Measurements from ENCODE around the gene CDKN2D. TPM values are rescaled to one million over a fixed set of nuclear protein-coding genes. Genes with fewer than 3 reads are reported as not detected.

The CDKN2D gene
- total and polyA plus RNA-seq, 2 of the 13 experiments (the other 11 are each of a cell fraction or from before 2014, with no cell fraction given) = 5.4 to 8.6 TPM

DNA sequence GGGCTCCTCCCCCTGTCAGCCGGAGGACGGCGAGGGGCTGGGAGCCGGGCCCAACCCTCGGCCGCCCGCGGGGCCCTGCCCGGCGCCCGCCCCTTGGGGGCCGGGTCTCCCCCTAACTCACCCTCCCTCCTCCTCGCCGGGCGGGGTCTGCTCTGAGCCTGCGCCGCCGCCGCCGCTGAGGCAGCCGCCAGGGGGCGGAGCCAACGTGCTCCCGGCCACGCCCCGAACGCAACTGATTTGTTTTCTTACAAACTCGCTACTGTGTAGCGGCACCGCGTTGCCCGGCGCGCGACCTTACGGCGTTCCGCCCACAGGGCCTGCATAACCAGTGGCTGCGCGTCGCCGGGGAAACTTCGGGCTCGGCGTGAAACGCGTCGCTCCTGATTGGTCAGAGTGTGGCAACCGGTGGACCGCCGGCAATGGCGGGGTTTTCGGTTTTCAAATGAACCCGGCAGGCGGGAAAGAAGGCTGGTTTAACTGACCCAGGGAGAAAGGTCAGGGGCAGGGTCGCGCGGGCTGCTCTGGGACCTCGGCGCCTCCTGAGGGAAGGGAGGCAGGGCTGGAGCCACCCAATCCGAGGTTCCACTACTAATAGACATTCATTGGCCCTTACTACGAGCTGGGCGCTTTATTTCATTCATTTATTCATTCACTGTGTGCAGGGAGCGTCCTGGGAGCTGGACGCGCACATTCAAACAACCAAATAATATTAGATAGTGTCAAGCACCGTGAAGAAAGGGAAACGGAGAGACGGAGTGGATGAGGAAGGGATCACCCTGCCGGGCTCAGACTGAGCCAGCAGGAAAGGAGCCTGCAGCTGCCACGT lies at the start of gene CDKN2D (continued):
- TF ChIP-seq ZNF782 (CRISPR knock-in tag; IDR thresholded peaks at IDR 0.05; ENCODE audit: borderline replicate concordance) = no peak
- peak; percentile 52; the same call in 1 of the 2 replicates for TF ChIP-seq ZNF615 (CRISPR knock-in tag; IDR thresholded peaks at IDR 0.05; ENCODE audit: borderline replicate concordance)
- TF ChIP-seq CBFB (CRISPR knock-in tag; IDR thresholded peaks at IDR 0.05) = 0 out of 2 replicates have a peak, but pooled peaks have one; percentile 16
- TF ChIP-seq PREB (CRISPR knock-in tag; IDR thresholded peaks at IDR 0.05) = no peak
- TF ChIP-seq, protein P1, sequence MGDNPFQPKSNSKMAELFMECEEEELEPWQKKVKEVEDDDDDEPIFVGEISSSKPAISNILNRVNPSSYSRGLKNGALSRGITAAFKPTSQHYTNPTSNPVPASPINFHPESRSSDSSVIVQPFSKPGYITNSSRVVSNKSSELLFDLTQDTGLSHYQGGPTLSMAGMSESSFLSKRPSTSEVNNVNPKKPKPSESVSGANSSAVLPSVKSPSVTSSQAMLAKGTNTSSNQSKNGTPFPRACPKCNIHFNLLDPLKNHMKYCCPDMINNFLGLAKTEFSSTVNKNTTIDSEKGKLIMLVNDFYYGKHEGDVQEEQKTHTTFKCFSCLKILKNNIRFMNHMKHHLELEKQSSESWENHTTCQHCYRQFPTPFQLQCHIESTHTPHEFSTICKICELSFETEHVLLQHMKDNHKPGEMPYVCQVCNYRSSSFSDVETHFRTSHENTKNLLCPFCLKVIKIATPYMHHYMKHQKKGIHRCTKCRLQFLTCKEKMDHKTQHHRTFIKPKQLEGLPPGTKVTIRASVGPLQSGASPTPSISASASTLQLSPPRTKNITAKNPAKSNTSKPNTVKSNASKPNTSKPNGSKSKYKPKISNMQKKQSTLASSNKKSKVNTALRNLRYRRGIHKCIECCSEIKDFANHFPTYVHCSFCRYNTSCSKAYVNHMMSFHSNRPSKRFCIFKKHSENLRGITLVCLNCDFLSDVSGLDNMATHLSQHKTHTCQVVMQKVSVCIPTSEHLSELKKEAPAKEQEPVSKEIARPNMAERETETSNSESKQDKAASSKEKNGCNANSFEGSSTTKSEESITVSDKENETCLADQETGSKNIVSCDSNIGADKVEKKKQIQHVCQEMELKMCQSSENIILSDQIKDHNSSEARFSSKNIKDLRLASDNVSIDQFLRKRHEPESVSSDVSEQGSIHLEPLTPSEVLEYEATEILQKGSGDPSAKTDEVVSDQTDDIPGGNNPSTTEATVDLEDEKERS (CRISPR knock-in tag; IDR thresholded peaks at IDR 0.05) = no peak
- no peak for TF ChIP-seq HINFP (CRISPR knock-in tag; IDR thresholded peaks at IDR 0.05; ENCODE audit: low read depth)
- peak; percentile 77 for TF ChIP-seq ZHX1 (CRISPR knock-in tag; IDR thresholded peaks at IDR 0.05; ENCODE audit: low read depth)
- TF ChIP-seq CREBL2 (CRISPR knock-in tag; IDR thresholded peaks at IDR 0.05; ENCODE audit: borderline replicate concordance) = no peak
- TF ChIP-seq SAP130 (CRISPR knock-in tag; IDR thresholded peaks at IDR 0.05; ENCODE audit: low read depth) = peak; percentile 99
- TF ChIP-seq ZNF143 (CRISPR knock-in tag; IDR thresholded peaks at IDR 0.05) = peak; percentile 24
- TF ChIP-seq ATRX (CRISPR knock-in tag; IDR thresholded peaks at IDR 0.05; ENCODE audit: borderline replicate concordance) = no peak
- TF ChIP-seq SOX6 (IDR thresholded peaks at IDR 0.05) = no peak
- peak; percentile 42 for TF ChIP-seq SOX6 (CRISPR knock-in tag; IDR thresholded peaks at IDR 0.05)
- TF ChIP-seq ZNF605 (CRISPR knock-in tag; IDR thresholded peaks at IDR 0.05) = no peak
- peak; percentile 72; the same call in 1 of the 2 replicates for TF ChIP-seq KLF9 (CRISPR knock-in tag; IDR thresholded peaks at IDR 0.05; ENCODE audit: low read depth)
- TF ChIP-seq MEIS2 (CRISPR knock-in tag; IDR thresholded peaks at IDR 0.05) = peak; percentile 1; the same call in 1 of the 2 replicates
- no peak for TF ChIP-seq ZIK1 (CRISPR knock-in tag; IDR thresholded peaks at IDR 0.05; ENCODE audit: borderline replicate concordance, low read depth)
- peak; percentile 29; the same call in 1 of the 2 replicates for TF ChIP-seq TAF1 (CRISPR knock-in tag; IDR thresholded peaks at IDR 0.05)
- TF ChIP-seq AGO1 (IDR thresholded peaks at IDR 0.05; ENCODE audit: low read depth, low read length, poor library complexity, severe bottlenecking) = peak; percentile 69

All from HepG2 (cell line).